GM18907 (cell line): ENCODE data around the gene SAMD4B.

Experiments
- ATAC-seq: cut with Tn5 transposase; IDR thresholded peaks from one replicate; pipeline ENCODE4 v1.9.1; 2021; ENCODE audit warnings: mild to moderate bottlenecking, moderate library complexity; ENCODE audit not compliant: unreplicated experiment

The SAMD4B gene

GRCh38 chr19:39386557-39386956, 44.3 kb downstream of the SAMD4B start:
- no peak for ATAC-seq

- ATAC-seq, result no peak
Observed at GRCh38 chr19:39388657-39389056, 46.4 kb downstream of the SAMD4B start.

GRCh38 chr19:39389631-39390414, 47.6 kb downstream of the SAMD4B start:
- no peak for ATAC-seq

GRCh38 chr19:39390451-39390750, 48.2 kb downstream of the SAMD4B start:
- ATAC-seq, result no peak

- peak; percentile 92 for ATAC-seq
Observed at GRCh38 chr19:39390751-39391437, 48.7 kb downstream of the SAMD4B start, which contains the start of the genes MED29 and PAF1. Gene MED29 (plus strand): TSS chr19:39391378. CDS start chr19:39391423, 45 bp downstream. Gene PAF1 (minus strand): TSS chr19:39391106. CDS start chr19:39390864, 242 bp downstream.

- peak; percentile 36 for ATAC-seq
Observed at GRCh38 chr19:39397360-39398296, 55.4 kb downstream of the SAMD4B start.

GRCh38 chr19:39398297-39398864, 56.2 kb downstream of the SAMD4B start:
- no peak for ATAC-seq

GRCh38 chr19:39399668-39400050, 57.4 kb downstream of the SAMD4B start:
- no peak for ATAC-seq

- ATAC-seq, result no peak
Observed at GRCh38 chr19:39400061-39400460, 57.8 kb downstream of the SAMD4B start.

GRCh38 chr19:39401070-39401548, 58.9 kb downstream of the SAMD4B start:
- peak; percentile 3 for ATAC-seq

GRCh38 chr19:39401549-39402345, 59.5 kb downstream of the SAMD4B start:
- peak; percentile 29 for ATAC-seq

GRCh38 chr19:39402346-39403300, 60.4 kb downstream of the SAMD4B start:
- peak; percentile 35 for ATAC-seq

- ATAC-seq, result peak; percentile 30
Observed at GRCh38 chr19:39403331-39404312, 61.4 kb downstream of the SAMD4B start.

GRCh38 chr19:39405261-39405957, 63.2 kb downstream of the SAMD4B start:
- ATAC-seq, result no peak

GRCh38 chr19:39405958-39406655, 63.9 kb downstream of the SAMD4B start:
- no peak for ATAC-seq

GRCh38 chr19:39406656-39407409, 64.6 kb downstream of the SAMD4B start, which contains the start of gene ZFP36:
Gene ZFP36 (plus strand): TSS chr19:39406847. CDS start chr19:39406905, 58 bp downstream.
- ATAC-seq, result peak; percentile 23
